Fibroblast of skin of right biceps (primary cell): ENCODE measurements around the gene SYMPK.
A peak's percentile ranks its signal among the peaks of the same experiment; 100 is the strongest.

Source experiments
- DNase-seq: peaks from one replicate; pipeline ENCODE4 v3.0.0-alpha.2; 2013

SYMPK gene

GRCh38 chr19:45824531-45825262, 38.2 kb downstream of the SYMPK start:
- DNase-seq, result no peak

- no peak for DNase-seq
Measured at GRCh38 chr19:45824041-45824471, 38.9 kb downstream of the SYMPK start.

GRCh38 chr19:45823182-45823581, 39.8 kb downstream of the SYMPK start:
- no peak for DNase-seq

GRCh38 chr19:45822716-45823115, 40.2 kb downstream of the SYMPK start:
- no peak for DNase-seq

GRCh38 chr19:45821570-45821969, 41.4 kb downstream of the SYMPK start:
- DNase-seq, result no peak

GRCh38 chr19:45821103-45821521, 41.8 kb downstream of the SYMPK start:
- DNase-seq, result no peak

GRCh38 chr19:45820413-45821102, 42.4 kb downstream of the SYMPK start:
- no peak for DNase-seq

- no peak for DNase-seq
Measured at GRCh38 chr19:45819769-45820168, 43.2 kb downstream of the SYMPK start.

GRCh38 chr19:45817725-45818301, 45.1 kb downstream of the SYMPK start:
- DNase-seq, result no peak

- peak; percentile 92 for DNase-seq
Measured at GRCh38 chr19:45817010-45817724, 45.8 kb downstream of the SYMPK start.

GRCh38 chr19:45816236-45817009, 46.5 kb downstream of the SYMPK start:
- DNase-seq, result no peak

GRCh38 chr19:45815481-45816216, 47.3 kb downstream of the SYMPK start:
- DNase-seq, result no peak

GRCh38 chr19:45814851-45815480, 48.0 kb downstream of the SYMPK start, which contains the start of gene RSPH6A:
RSPH6A (minus strand) TSS chr19:45815308; CDS start chr19:45815176, 132 bp downstream.
- no peak for DNase-seq

GRCh38 chr19:45814166-45814780, 48.7 kb downstream of the SYMPK start:
- no peak for DNase-seq

GRCh38 chr19:45812297-45812696, 50.6 kb downstream of the SYMPK start:
- DNase-seq, result no peak

GRCh38 chr19:45809643-45810159, 53.2 kb downstream of the SYMPK start:
- peak; percentile 88 for DNase-seq

- DNase-seq, result no peak
Measured at GRCh38 chr19:45805719-45806118, 57.2 kb downstream of the SYMPK start.

- DNase-seq, result no peak
Measured at GRCh38 chr19:45804959-45805230, 58.1 kb downstream of the SYMPK start.

GRCh38 chr19:45804140-45804958, 58.6 kb downstream of the SYMPK start:
- DNase-seq, result no peak
